OCI-LY7 (cell line): ENCODE data around the gene ACR. TPM values are rescaled to one million over a fixed set of nuclear protein-coding genes. Genes with fewer than 3 reads are reported as not detected.

Source experiments
- BruUV-seq: library from RNA; stranded (reverse); fragments of 400-500 nt; replicated peaks from 2 replicates; lab custom pipeline; 2021; lab: Mats Ljungman, UMichigan
- CTCF ChIA-PET: fragments of 300-600 bp; sonication (Branson Sonifier 250); formaldehyde crosslinking; loops from one replicate; lab custom pipeline; 2022; ENCODE audit warnings: antibody characterized with exemption; ENCODE audit not compliant: unreplicated experiment; lab: Charles Lee
- POLR2A ChIA-PET: fragments of 300-600 bp; sonication (Branson Sonifier 250); formaldehyde crosslinking; loops from one replicate; lab custom pipeline; 2022; ENCODE audit warnings: antibody characterized with exemption; lab: Charles Lee
- DNase-seq: peaks from one replicate; pipeline ENCODE4 v3.0.0-alpha.2; 2015; ENCODE audit warnings: low spot score
- H2AFZ ChIP-seq: fragments of 200-600 bp; sonication (generic), shearing (Covaris generic); 2 replicates; pipeline ENCODE4 v1.6.1; 2014; ENCODE audit warnings: mild to moderate bottlenecking, antibody characterized with exemption, low read length, moderate library complexity
- H3K27ac ChIP-seq: fragments of 200-600 bp; sonication (generic); 2 replicates; pipeline ENCODE4 v1.5.1; 2014; ENCODE audit warnings: mixed run types, low read depth, mild to moderate bottlenecking, moderate library complexity, low read length, inconsistent platforms; ENCODE audit not compliant: poor library complexity, severe bottlenecking
- H3K36me3 ChIP-seq: fragments of 200-600 bp; sonication (generic); 2 replicates; pipeline ENCODE4 v1.6.1; 2014; ENCODE audit warnings: mild to moderate bottlenecking, antibody characterized with exemption, low read length, moderate library complexity, mixed read lengths; ENCODE audit not compliant: insufficient read depth
- H3K4me1 ChIP-seq: fragments of 200-600 bp; sonication (generic); 2 replicates; pipeline ENCODE4 v1.5.1; 2014; ENCODE audit warnings: mild to moderate bottlenecking, low read length; ENCODE audit not compliant: insufficient read depth, poor library complexity, severe bottlenecking
- H3K4me2 ChIP-seq: fragments of 200-600 bp; sonication (generic); 2 replicates; pipeline ENCODE4 v1.6.1; 2014; ENCODE audit warnings: mild to moderate bottlenecking, low read length
- H3K4me3 ChIP-seq: fragments of 200-600 bp; sonication (generic); 2 replicates; pipeline ENCODE4 v1.5.1; 2014; ENCODE audit warnings: mild to moderate bottlenecking, low read depth, low read length; ENCODE audit not compliant: poor library complexity, severe bottlenecking
- H3K79me2 ChIP-seq: fragments of 200-600 bp; sonication (generic); 2 replicates; pipeline ENCODE4 v1.6.1; 2016; ENCODE audit warnings: low read depth, mild to moderate bottlenecking, low read length, moderate library complexity, mixed read lengths; ENCODE audit not compliant: insufficient read depth
- H3K9me2 ChIP-seq: fragments of 200-600 bp; sonication (generic); 2 replicates; pipeline ENCODE4 v1.6.1; 2016; ENCODE audit warnings: mild to moderate bottlenecking, low read length, mixed read lengths; ENCODE audit not compliant: insufficient read depth
- H3K9me3 ChIP-seq: fragments of 200-600 bp; sonication (generic); 2 replicates; pipeline ENCODE4 v1.6.1; 2014; ENCODE audit warnings: mild to moderate bottlenecking, mixed run types, low read length, mixed read lengths
- H4K20me1 ChIP-seq: fragments of 200-600 bp; sonication (generic); 2 replicates; pipeline ENCODE4 v1.6.1; 2014; ENCODE audit warnings: mild to moderate bottlenecking, antibody characterized with exemption, low read length, moderate library complexity, mixed read lengths; ENCODE audit not compliant: insufficient read depth
- EZH2phosphoT487 ChIP-seq: fragments of 200-600 bp; sonication (generic); IDR thresholded peaks from 2 replicates; pipeline ENCODE4 v1.6.1; 2018; ENCODE audit warnings: low read depth, borderline replicate concordance, mild to moderate bottlenecking, mixed run types, antibody characterized with exemption, low read length, moderate library complexity, mixed read lengths
- intact Hi-C: fragments of 100-400 bp; cut with micrococcal nuclease; formaldehyde crosslinking; loops from one replicate; pipeline ENCODE4 v1.10.0; 2022; ENCODE audit not compliant: unreplicated experiment
- total RNA-seq, 2 experiments: library from RNA; depleted of rRNA in 1 of 2; stranded (reverse); fragments of >200 nt in 1 of 2; shearing (Covaris generic) in 1 of 2; gene quantifications; 2 replicates each; pipeline ENCODE4 v1.2.3, GENCODE V29; 2014 to 2022
- TF ChIP-seq, protein P1 (sequence below): fragments of 200-600 bp; sonication (generic); conservative IDR thresholded peaks from 2 replicates; pipeline ENCODE4 v1.5.1; 2014; ENCODE audit warnings: mild to moderate bottlenecking, antibody characterized with exemption, low read length, moderate library complexity, mixed read lengths

The ACR gene
- total RNA-seq, 2 experiments from 2014 or later, result not detected

DNA sequence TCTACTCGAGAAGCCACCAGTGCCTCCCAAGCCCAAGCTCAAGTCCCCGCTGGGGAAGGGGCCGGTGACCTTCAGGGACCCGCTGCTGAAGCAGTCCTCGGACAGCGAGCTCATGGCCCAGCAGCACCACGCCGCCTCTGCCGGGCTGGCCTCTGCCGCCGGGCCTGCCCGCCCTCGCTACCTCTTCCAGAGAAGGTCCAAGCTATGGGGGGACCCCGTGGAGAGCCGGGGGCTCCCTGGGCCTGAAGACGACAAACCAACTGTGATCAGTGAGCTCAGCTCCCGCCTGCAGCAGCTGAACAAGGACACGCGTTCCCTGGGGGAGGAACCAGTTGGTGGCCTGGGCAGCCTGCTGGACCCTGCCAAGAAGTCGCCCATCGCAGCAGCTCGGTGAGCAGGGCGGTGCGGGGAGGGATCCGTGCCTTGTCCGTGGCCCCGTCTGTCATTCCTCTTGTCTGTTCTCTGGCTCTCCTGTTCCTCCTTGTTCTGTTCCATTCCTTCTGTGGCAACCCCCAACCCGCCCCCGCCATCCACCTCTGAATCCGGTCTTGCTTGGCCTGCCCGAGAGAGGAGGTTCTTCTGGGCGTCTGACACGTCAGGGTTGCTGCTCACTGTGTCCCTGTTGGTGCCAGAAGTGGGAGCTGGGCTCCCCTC is 15.8 kb upstream of the ACR start:
- Histone ChIP-seq H3K9me2 (no peaks in the 10 kb centered on the region), H3K4me3 (no peak overlapping the region), H2AFZ (no peak overlapping the region), H3K36me3 (no peaks in the 10 kb centered on the region), H3K9me3 (no peaks in the 10 kb centered on the region), H3K4me1 (peaks cover 17% of the 10 kb centered on the region), H3K27ac (no peak overlapping the region), H3K4me2 (no peak overlapping the region), H3K79me2 (no peaks in the 10 kb centered on the region), H4K20me1 (no peaks in the 10 kb centered on the region)
- POLR2A ChIA-PET, result no interaction called here
- no peak for DNase-seq
- TF ChIP-seq, protein P1, sequence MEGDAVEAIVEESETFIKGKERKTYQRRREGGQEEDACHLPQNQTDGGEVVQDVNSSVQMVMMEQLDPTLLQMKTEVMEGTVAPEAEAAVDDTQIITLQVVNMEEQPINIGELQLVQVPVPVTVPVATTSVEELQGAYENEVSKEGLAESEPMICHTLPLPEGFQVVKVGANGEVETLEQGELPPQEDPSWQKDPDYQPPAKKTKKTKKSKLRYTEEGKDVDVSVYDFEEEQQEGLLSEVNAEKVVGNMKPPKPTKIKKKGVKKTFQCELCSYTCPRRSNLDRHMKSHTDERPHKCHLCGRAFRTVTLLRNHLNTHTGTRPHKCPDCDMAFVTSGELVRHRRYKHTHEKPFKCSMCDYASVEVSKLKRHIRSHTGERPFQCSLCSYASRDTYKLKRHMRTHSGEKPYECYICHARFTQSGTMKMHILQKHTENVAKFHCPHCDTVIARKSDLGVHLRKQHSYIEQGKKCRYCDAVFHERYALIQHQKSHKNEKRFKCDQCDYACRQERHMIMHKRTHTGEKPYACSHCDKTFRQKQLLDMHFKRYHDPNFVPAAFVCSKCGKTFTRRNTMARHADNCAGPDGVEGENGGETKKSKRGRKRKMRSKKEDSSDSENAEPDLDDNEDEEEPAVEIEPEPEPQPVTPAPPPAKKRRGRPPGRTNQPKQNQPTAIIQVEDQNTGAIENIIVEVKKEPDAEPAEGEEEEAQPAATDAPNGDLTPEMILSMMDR, result no peak
- TF ChIP-seq EZH2phosphoT487, result no peak
- intact Hi-C loops, result no loop called here
- CTCF ChIA-PET, result no interaction called here
- BruUV-seq, result no TSS peak

DNA sequence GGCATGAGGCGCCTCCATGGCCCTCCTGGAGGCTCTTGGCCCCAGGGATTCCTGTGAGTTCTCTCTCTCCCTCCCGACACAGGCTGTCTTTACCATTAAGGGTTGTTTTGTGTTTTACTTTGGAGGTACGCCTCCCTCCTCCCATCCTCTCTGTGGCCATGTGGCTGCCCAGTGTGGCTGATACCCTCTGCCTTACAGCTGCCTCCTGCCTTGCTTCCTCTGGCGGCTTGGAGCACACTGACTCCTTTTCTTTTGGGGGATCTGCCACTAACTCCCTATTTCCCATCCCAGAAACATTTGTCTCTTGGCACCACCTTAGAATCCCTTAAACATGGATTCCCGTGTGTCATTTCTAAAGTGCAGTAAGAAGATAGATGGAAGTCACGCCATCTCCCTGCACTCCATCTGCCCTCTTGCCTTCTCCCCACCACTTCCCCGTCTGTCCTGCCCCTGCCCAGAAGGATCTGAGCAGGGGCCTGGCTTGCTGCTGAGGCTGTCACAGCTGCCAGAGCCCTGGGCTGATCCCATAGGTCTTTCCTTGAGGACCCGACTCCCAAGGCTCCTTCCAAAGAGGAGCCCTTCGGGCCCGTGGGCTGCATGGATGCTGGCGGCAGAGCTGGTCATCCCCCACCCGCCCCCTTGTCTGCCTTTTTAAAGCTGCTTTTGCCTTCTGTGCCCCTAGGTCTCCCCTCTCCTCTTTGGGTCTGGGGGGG is 15.1 kb upstream of the ACR start:
- Histone ChIP-seq H3K4me3 (no peak overlapping the region), H3K27ac (no peak overlapping the region), H3K9me2 (no peaks in the 10 kb centered on the region), H3K79me2 (no peaks in the 10 kb centered on the region), H3K9me3 (no peaks in the 10 kb centered on the region), H4K20me1 (no peaks in the 10 kb centered on the region), H3K36me3 (no peaks in the 10 kb centered on the region), H3K4me1 (peaks cover 17% of the 10 kb centered on the region), H2AFZ (no peak overlapping the region), H3K4me2 (no peak overlapping the region)
- DNase-seq, result no peak
- intact Hi-C loops, result no loop called here
- no TSS peak for BruUV-seq
- POLR2A ChIA-PET, result interaction anchor here (0.6 kb wide), 1 partner anchor 365 kb away, joined by 3 read pairs; no protein-coding TSS in a partner anchor
- TF ChIP-seq EZH2phosphoT487, result no peak
- TF ChIP-seq, protein P1, result no peak
- CTCF ChIA-PET, result no interaction called here

DNA sequence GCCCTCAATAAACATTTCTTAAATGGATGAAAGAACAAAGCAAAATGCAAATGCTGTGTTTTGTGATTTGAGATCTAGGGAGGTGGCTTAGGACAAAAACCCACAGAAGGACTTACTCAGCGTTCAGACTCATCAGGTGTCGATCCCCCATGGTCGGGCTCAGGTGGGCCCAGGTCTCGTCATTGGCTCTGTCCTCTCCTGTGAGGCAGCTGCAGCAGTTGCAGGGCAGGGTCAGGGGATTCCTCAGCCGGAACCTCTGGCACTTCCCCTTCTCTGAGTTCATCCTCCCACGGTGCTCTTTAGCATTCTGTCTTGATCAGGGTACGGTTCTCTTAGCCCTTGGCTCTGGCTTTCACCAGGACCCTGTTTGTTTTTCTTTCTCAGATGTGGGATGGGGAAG is 14.0 kb upstream of the ACR start:
- no TSS peak for BruUV-seq
- H3K79me2 ChIP-seq, result no peaks in the 10 kb centered on the region
- H3K36me3 ChIP-seq, result no peaks in the 10 kb centered on the region
- peak; percentile 37 for DNase-seq
- no peak overlapping the region for H3K4me3 ChIP-seq
- H4K20me1 ChIP-seq, result no peaks in the 10 kb centered on the region
- ChIA-PET CTCF (no interaction called here), POLR2A (no interaction called here)
- no peak for TF ChIP-seq EZH2phosphoT487
- TF ChIP-seq, protein P1, result no peak
- H3K4me1 ChIP-seq, result peaks cover 21% of the 10 kb centered on the region
- H3K9me3 ChIP-seq, result no peaks in the 10 kb centered on the region
- H3K27ac ChIP-seq, result no peak overlapping the region
- no peaks in the 10 kb centered on the region for H3K9me2 ChIP-seq
- H3K4me2 ChIP-seq, result no peak overlapping the region
- H2AFZ ChIP-seq, result no peak overlapping the region
- intact Hi-C loops, result no loop called here
